K562 (cell line): Measurements from ENCODE around the gene GPX6. TPM values are rescaled to one million over a fixed set of nuclear protein-coding genes. Genes with fewer than 3 reads are reported as not detected.

Experiments used
- ATAC-seq: fragments of 200-7000 bp; cut with Tn5 transposase; 3 replicates; pipeline ENCODE4 v1.9.1; 2020; ENCODE audit warnings: moderate library complexity
- BruUV-seq: library from RNA; stranded (reverse); fragments of 400-500 nt; replicated peaks from 2 replicates; lab custom pipeline; 2021; lab: Mats Ljungman, UMichigan
- CTCF ChIA-PET: fragments of 300-600 bp; formaldehyde crosslinking; extraction: SDS; loops from one replicate; lab custom pipeline; 2021; ENCODE audit warnings: low intra/inter-chr PET ratio; lab: Yijun Ruan, JAX
- POLR2A ChIA-PET: fragments of 300-600, 350-650 bp; sonication (Branson Sonifier 250); formaldehyde crosslinking; extraction: SDS; loops from one replicate; lab custom pipeline; 2021; ENCODE audit warnings: antibody characterized with exemption, inconsistent platforms; lab: Yijun Ruan, JAX
- DNase-seq, 4 experiments: peaks; one replicate each; pipeline versions ENCODE4 v3.0.0 to v3.0.0-alpha.2; 2011 to 2018; ENCODE audit warnings: low spot score in 3 of 4, mixed read lengths in 3 of 4; ENCODE audit errors: extremely low read depth in 1 of 4
- FAIRE-seq: peaks from 2 replicates; lab custom pipeline; 2011; peaks lifted over from hg19 to GRCh38; lab: Jason Lieb, UNC
- H2AFZ ChIP-seq: 2 replicates; pipeline ENCODE4 v1.6.0; 2011; ENCODE audit warnings: low read depth, low read length, control low read depth, inconsistent platforms
- H3K27ac ChIP-seq: fragments of 200-600 bp; 3 replicates; pipeline ENCODE4 v1.8.0; 2011; ENCODE audit warnings: low read depth, mild to moderate bottlenecking, control low read depth, inconsistent platforms, low read length, moderate library complexity, mixed read lengths; ENCODE audit errors: extremely low read depth
- H3K27me3 ChIP-seq, 2 experiments: fragments of 300-600 bp in 1 of 2; 2 replicates in 1 of 2; 3 replicates in 1 of 2; pipeline versions ENCODE4 v1.6.0 to v1.8.0; 2011; ENCODE audit warnings: inconsistent platforms in 2 of 2, low read length in 2 of 2, mild to moderate bottlenecking in 1 of 2, mixed read lengths in 1 of 2, moderate library complexity in 1 of 2; ENCODE audit not compliant: control insufficient read depth in 2 of 2, insufficient read depth in 2 of 2
- H3K36me3 ChIP-seq: fragments of 300-600 bp; 3 replicates; pipeline ENCODE4 v1.8.0; 2011; ENCODE audit warnings: mild to moderate bottlenecking, low read length, inconsistent platforms; ENCODE audit not compliant: control insufficient read depth, insufficient read depth
- H3K4me1 ChIP-seq, 2 experiments: fragments of 200-600 bp in 1 of 2; replicated peaks in 1 of 2; 2 replicates in 1 of 2; 3 replicates in 1 of 2; pipeline versions ENCODE4 v1.5.1 to v1.8.0; 2011; ENCODE audit warnings: inconsistent platforms in 2 of 2, low read length in 2 of 2, mild to moderate bottlenecking in 1 of 2, mixed read lengths in 1 of 2, moderate library complexity in 1 of 2; ENCODE audit not compliant: control insufficient read depth in 2 of 2, insufficient read depth in 2 of 2
- H3K4me2 ChIP-seq: 2 replicates; pipeline ENCODE4 v1.6.1; 2011; ENCODE audit warnings: low read length, control low read depth, inconsistent platforms, mixed read lengths; ENCODE audit not compliant: insufficient read depth
- H3K4me3 ChIP-seq: fragments of 200-600 bp; sonication (generic), shearing (Covaris generic); 2 replicates; pipeline ENCODE4 v1.5.1; 2016; ENCODE audit warnings: control low read depth, inconsistent platforms
- H3K79me2 ChIP-seq: fragments of 200-600 bp; 3 replicates; pipeline ENCODE4 v1.8.0; 2011; ENCODE audit warnings: low read length, inconsistent platforms; ENCODE audit not compliant: control insufficient read depth, insufficient read depth
- H3K9ac ChIP-seq, 2 experiments: 2 replicates each; pipeline versions ENCODE4 v1.6.0 to v1.6.1; 2011; ENCODE audit warnings: low read depth in 2 of 2, low read length in 2 of 2, control low read depth in 1 of 2, inconsistent platforms in 1 of 2, mild to moderate bottlenecking in 1 of 2, mixed read lengths in 1 of 2; ENCODE audit not compliant: insufficient read depth in 1 of 2
- H3K9me1 ChIP-seq: one replicate; pipeline ENCODE4 v1.6.0; 2011; ENCODE audit warnings: inconsistent platforms, mild to moderate bottlenecking, low read length, moderate library complexity; ENCODE audit not compliant: control insufficient read depth, insufficient read depth
- H3K9me3 ChIP-seq: replicated peaks from 2 replicates; pipeline ENCODE4 v1.5.1; 2011; ENCODE audit warnings: low read depth, low read length, inconsistent platforms; ENCODE audit not compliant: control insufficient read depth, insufficient read depth
- H4K20me1 ChIP-seq: replicated peaks from 2 replicates; pipeline ENCODE4 v1.6.1; 2011; ENCODE audit warnings: low read length, inconsistent platforms, mixed read lengths; ENCODE audit not compliant: control insufficient read depth, insufficient read depth
- BCOR ChIP-seq: fragments of 450-650 bp; IDR thresholded peaks from 2 replicates; pipeline ENCODE4 v1.6.1; 2016
- BRD9 ChIP-seq: fragments of 450-650 bp; IDR thresholded peaks from 2 replicates; pipeline ENCODE4 v1.6.1; 2018; ENCODE audit warnings: low read depth; ENCODE audit not compliant: partially characterized antibody
- CHD2 ChIP-seq: IDR thresholded peaks from 2 replicates; pipeline ENCODE4 v1.6.1; 2011; ENCODE audit warnings: low read depth, low read length
- DPF2 ChIP-seq: fragments of 450-650 bp; IDR thresholded peaks from 2 replicates; pipeline ENCODE4 v1.6.1; 2016
- ELF4 ChIP-seq: fragments of 450-650 bp; formaldehyde crosslinking; IDR thresholded peaks from 2 replicates; pipeline ENCODE4 v1.4.0; 2022; ENCODE audit warnings: missing genetic modification characterization
- EP400 ChIP-seq: fragments of 450-650 bp; IDR thresholded peaks from 2 replicates; pipeline ENCODE4 v1.6.1; 2017; ENCODE audit warnings: antibody characterized with exemption, mild to moderate bottlenecking, moderate library complexity
- FOXJ3 ChIP-seq: sonication (generic); formaldehyde crosslinking; IDR thresholded peaks from 2 replicates; pipeline ENCODE4 v1.4.0; 2020; ENCODE audit warnings: mild to moderate bottlenecking, missing genetic modification reagents
- HLTF ChIP-seq: fragments of 450-650 bp; IDR thresholded peaks from 2 replicates; pipeline ENCODE4 v1.6.1; 2016
- MCM7 ChIP-seq, 2 experiments: fragments of 450-650 bp; IDR thresholded peaks; 2 replicates each; pipeline ENCODE4 v1.6.1; 2016 to 2018
- NFATC3 ChIP-seq: fragments of 450-650 bp; IDR thresholded peaks from 2 replicates; pipeline ENCODE4 v1.6.1; 2017; ENCODE audit warnings: mild to moderate bottlenecking
- NR1H2 ChIP-seq: sonication (generic); formaldehyde crosslinking; IDR thresholded peaks from 2 replicates; pipeline ENCODE4 v1.4.0; 2020; ENCODE audit warnings: mild to moderate bottlenecking, missing genetic modification reagents
- POLR2AphosphoS5 ChIP-seq: IDR thresholded peaks from 2 replicates; pipeline ENCODE4 v1.6.1; 2011; ENCODE audit warnings: mild to moderate bottlenecking, low read depth, low read length, moderate library complexity; ENCODE audit not compliant: control insufficient read depth, insufficient read depth
- POLR2B ChIP-seq: fragments of 450-650 bp; IDR thresholded peaks from 2 replicates; pipeline ENCODE4 v1.6.1; 2018; ENCODE audit warnings: low read depth; ENCODE audit not compliant: partially characterized antibody
- SMAD4 ChIP-seq: fragments of 250-450 bp; sonication (Bioruptor Pico); conservative IDR thresholded peaks from 2 replicates; pipeline ENCODE4 v1.8.0; 2021; ENCODE audit warnings: inconsistent platforms, mild to moderate bottlenecking, moderate library complexity
- SRSF9 ChIP-seq: fragments of 200-400 bp; formaldehyde crosslinking; IDR thresholded peaks from 2 replicates; pipeline ENCODE4 v1.6.1; 2017; ENCODE audit warnings: low read depth, low read length, borderline replicate concordance
- SUPT5H ChIP-seq: fragments of 450-650 bp; IDR thresholded peaks from 2 replicates; pipeline ENCODE4 v1.6.1; 2016
- ZNF280A ChIP-seq: fragments of 450-650 bp; IDR thresholded peaks from 2 replicates; pipeline ENCODE4 v1.6.1; 2018; ENCODE audit warnings: mild to moderate bottlenecking, low read depth; ENCODE audit not compliant: partially characterized antibody
- ZNF3 ChIP-seq: fragments of 250-450 bp; sonication (Bioruptor Pico); IDR thresholded peaks from 2 replicates; pipeline ENCODE4 v1.5.0; 2021; ENCODE audit warnings: mild to moderate bottlenecking, moderate library complexity
- ZNF384 ChIP-seq: IDR thresholded peaks from 2 replicates; pipeline ENCODE4 v1.6.1; 2012; ENCODE audit warnings: low read depth, low read length, improper control_type of control experiment
- ZNF431 ChIP-seq: sonication (generic); formaldehyde crosslinking; IDR thresholded peaks from 2 replicates; pipeline ENCODE4 v1.8.0; 2022; ENCODE audit warnings: mild to moderate bottlenecking, missing genetic modification reagents
- WGBS: fragments of 100-300 bp; shearing (Covaris generic); methylation state at CpG from one replicate; pipeline ENCODE4 v1.1.6; 2016; ENCODE audit warnings: low coverage, mixed read lengths; ENCODE audit not compliant: insufficient coverage; ENCODE audit errors: missing lambda C conversion rate; 5-methylcytosine and 5-hydroxymethylcytosine counted together
- in situ Hi-C: fragments of 300-500 bp; cut with MboI; formaldehyde crosslinking; loops from 4 replicates; pipeline ENCODE4 v1.15.0; 2018; ENCODE audit warnings: inconsistent platforms, mixed read lengths
- intact Hi-C: fragments of 100-400 bp; cut with micrococcal nuclease; formaldehyde crosslinking; loops from 2 replicates; pipeline ENCODE4 v1.14.2; 2022
- polyA plus RNA-seq, 8 experiments: library from polyadenylated mRNA; depleted of rRNA in 4 of 8; stranded (reverse) in 5 of 8; unstranded in 3 of 8; fragments of >200 nt; fragmentation: Nextera tagmentation in 2 of 8; fragmentation: Illumina TruSeq in 1 of 8; extraction: Ambion mirVana in 2 of 8; extraction: Trizol in 1 of 8; gene quantifications; 2 replicates each; pipeline versions ENCODE4 v1.2.1 to v1.2.3, GENCODE V29; 2011 to 2014; ENCODE audit warnings: inconsistent platforms in 1 of 8, missing spikeins in 1 of 8
- total RNA-seq, 7 experiments: library from RNA; depleted of rRNA in 6 of 7; stranded (reverse); fragments of >200 nt in 6 of 7; fragmentation: Illumina TruSeq in 2 of 7; extraction: Trizol in 2 of 7; gene quantifications; 2 replicates each; pipeline versions ENCODE4 v1.2.1 to v1.2.3, GENCODE V29; 2011 to 2021; ENCODE audit warnings: low replicate concordance in 1 of 7

The GPX6 gene
- total and polyA plus RNA-seq, 9 of the 15 experiments (the other 6 are each of a cell fraction or from before 2014, with no cell fraction given), result not detected

GRCh38 chr6:28553384-28553985 is 37.9 kb upstream of the GPX6 start:
- H3K27ac ChIP-seq, result peak overlapping the region; percentile 80
- no peaks in the 10 kb centered on the region for H4K20me1 ChIP-seq
- H3K9me1 ChIP-seq, result no peaks in the 10 kb centered on the region
- H3K4me1 ChIP-seq, result peaks cover 20 to 32% of the 10 kb centered on the region in 2 experiments
- H3K9ac ChIP-seq, result peak overlapping the region; percentile 66 to 86; a peak in 3 of 4 replicates
- no peaks in the 10 kb centered on the region; the same call in 2 of the 3 replicates for H3K36me3 ChIP-seq
- H3K79me2 ChIP-seq, result no peaks in the 10 kb centered on the region
- in situ Hi-C loops, result no loop called here
- CTCF ChIA-PET, result no interaction called here
- peak overlapping the region; percentile 87 for H3K4me2 ChIP-seq
- 8% methylated on average over 8 of the region's 8 CpGs for WGBS
- intact Hi-C loops, result no loop called here
- no peaks in the 10 kb centered on the region for H3K27me3 ChIP-seq
- FAIRE-seq (no peak), DNase-seq (peak in 1 of 4 experiments; percentile 42), ATAC-seq (peak; percentile 56)
- H3K9me3 ChIP-seq, result no peaks in the 10 kb centered on the region
- peak overlapping the region; percentile 11; the same call in 1 of the 2 replicates for H3K4me3 ChIP-seq
- BruUV-seq, result no TSS peak
- H2AFZ ChIP-seq, result peak overlapping the region; percentile 85
- POLR2A ChIA-PET, result interaction anchor here (0.6 to 3.5 kb wide), 15 partner anchors 10 to 1791 kb away, joined by 3 to 17 read pairs (median 4); partner anchors contain the start of genes GPX6 and RPP21
- peak; percentile 47 for TF ChIP-seq BRD9
- 0 out of 4 replicates have a peak, but pooled peaks of 1 of the 2 experiments have one; percentile 25 for TF ChIP-seq MCM7 (IDR thresholded peaks at IDR 0.05)
- no peak for TF ChIP-seq NFATC3
- TF ChIP-seq POLR2AphosphoS5, result no peak
- no peak for TF ChIP-seq SUPT5H
- no peak for TF ChIP-seq FOXJ3 (CRISPR knock-in tag)
- no peak for TF ChIP-seq ZNF280A
- no peak for TF ChIP-seq SMAD4 (CRISPR knock-in tag)
- TF ChIP-seq HLTF, result peak; percentile 88; the same call in 1 of the 2 replicates
- TF ChIP-seq ELF4 (CRISPR knock-in tag), result peak; percentile 94
- no peak for TF ChIP-seq NR1H2 (CRISPR knock-in tag)
- no peak for TF ChIP-seq ZNF3 (CRISPR knock-in tag)
- peak; percentile 43 for TF ChIP-seq POLR2B
- no peak for TF ChIP-seq CHD2
- no peak for TF ChIP-seq SRSF9
- peak; percentile 19 for TF ChIP-seq BCOR
- TF ChIP-seq ZNF431 (CRISPR knock-in tag), result no peak
- peak; percentile 56 for TF ChIP-seq DPF2
- no peak for TF ChIP-seq EP400
- no peak for TF ChIP-seq ZNF384
